HepG2 (cell line): Measurements from ENCODE around the gene SNAI3. TPM values are rescaled to one million over a fixed set of nuclear protein-coding genes. Genes with fewer than 3 reads are reported as not detected.
A peak's percentile ranks its signal among the peaks of the same experiment; 100 is the strongest.

Experiments used
- ETS1 ChIP-seq: sonication (generic); formaldehyde crosslinking; IDR thresholded peaks from 2 replicates; pipeline ENCODE4 v1.4.0; 2020; ENCODE audit warnings: missing genetic modification reagents
- FOXC1 ChIP-seq: sonication (generic); formaldehyde crosslinking; IDR thresholded peaks from 2 replicates; pipeline ENCODE4 v1.8.0; 2022; ENCODE audit warnings: mild to moderate bottlenecking, missing genetic modification reagents, borderline replicate concordance
- HCFC1 ChIP-seq: fragments of 150-350 bp; IDR thresholded peaks from 2 replicates; pipeline ENCODE4 v1.6.1; 2014; ENCODE audit warnings: low read depth, low read length
- MTF1 ChIP-seq: sonication (generic); formaldehyde crosslinking; IDR thresholded peaks from 2 replicates; pipeline ENCODE4 v1.5.0; 2020; ENCODE audit warnings: missing genetic modification reagents
- PRDM15 ChIP-seq: sonication (generic); formaldehyde crosslinking; IDR thresholded peaks from 2 replicates; pipeline ENCODE4 v1.4.0; 2020; ENCODE audit warnings: missing genetic modification reagents
- RBAK ChIP-seq: sonication (generic); formaldehyde crosslinking; IDR thresholded peaks from 2 replicates; pipeline ENCODE4 v1.5.1; 2020; ENCODE audit warnings: mild to moderate bottlenecking, missing genetic modification reagents
- REPIN1 ChIP-seq: sonication (generic); formaldehyde crosslinking; IDR thresholded peaks from 2 replicates; pipeline ENCODE4 v1.8.0; 2022; ENCODE audit warnings: missing genetic modification reagents, low read depth, mild to moderate bottlenecking, borderline replicate concordance
- SALL1 ChIP-seq: sonication (generic); formaldehyde crosslinking; IDR thresholded peaks from 2 replicates; pipeline ENCODE4 v1.8.0; 2022; ENCODE audit warnings: mild to moderate bottlenecking, missing genetic modification reagents
- SKI ChIP-seq: fragments of 450-650 bp; IDR thresholded peaks from one replicate; pipeline ENCODE4 v1.6.1; 2018; ENCODE audit warnings: mild to moderate bottlenecking; ENCODE audit not compliant: partially characterized antibody
- SNRNP70 ChIP-seq: fragments of 200-400 bp; formaldehyde crosslinking; IDR thresholded peaks from 2 replicates; pipeline ENCODE4 v1.6.1; 2017; ENCODE audit warnings: mild to moderate bottlenecking, low read depth, low read length, moderate library complexity
- SPEN ChIP-seq: sonication (generic); formaldehyde crosslinking; IDR thresholded peaks from 2 replicates; pipeline ENCODE4 v1.5.1; 2020; ENCODE audit warnings: low read depth, mild to moderate bottlenecking, missing genetic modification reagents
- YEATS4 ChIP-seq: sonication (generic); formaldehyde crosslinking; IDR thresholded peaks from 2 replicates; pipeline ENCODE4 v1.4.0; 2020; ENCODE audit warnings: missing genetic modification reagents, borderline replicate concordance
- ZBTB33 ChIP-seq: sonication (generic); formaldehyde crosslinking; IDR thresholded peaks from 2 replicates; pipeline ENCODE4 v1.4.0; 2020; ENCODE audit warnings: missing genetic modification reagents
- ZFP36 ChIP-seq: fragments of 150-350 bp; IDR thresholded peaks from 2 replicates; pipeline ENCODE4 v1.6.1; 2018; ENCODE audit warnings: borderline replicate concordance, low read length, low read depth; ENCODE audit not compliant: partially characterized antibody
- ZNF160 ChIP-seq: sonication (generic); formaldehyde crosslinking; IDR thresholded peaks from 2 replicates; pipeline ENCODE4 v1.8.0; 2022; ENCODE audit warnings: mild to moderate bottlenecking, inconsistent platforms, missing genetic modification reagents
- ZNF263 ChIP-seq: sonication (generic); formaldehyde crosslinking; IDR thresholded peaks from 2 replicates; pipeline ENCODE4 v1.4.0; 2020; ENCODE audit warnings: missing genetic modification reagents
- ZNF562 ChIP-seq: sonication (generic); formaldehyde crosslinking; IDR thresholded peaks from 2 replicates; pipeline ENCODE4 v1.8.0; 2022; ENCODE audit warnings: missing genetic modification reagents, borderline replicate concordance
- ZNF7 ChIP-seq: IDR thresholded peaks from 2 replicates; pipeline ENCODE4 v1.6.1; 2016; ENCODE audit warnings: missing biosample characterization, missing genetic modification reagents
- ZSCAN21 ChIP-seq: sonication (generic); formaldehyde crosslinking; IDR thresholded peaks from 2 replicates; pipeline ENCODE4 v1.8.0; 2022; ENCODE audit warnings: mild to moderate bottlenecking, missing genetic modification reagents, moderate library complexity, borderline replicate concordance
- ZZZ3 ChIP-seq: sonication (generic); formaldehyde crosslinking; IDR thresholded peaks from 2 replicates; pipeline ENCODE4 v1.4.0; 2020; ENCODE audit warnings: missing genetic modification reagents, mild to moderate bottlenecking, borderline replicate concordance
- polyA plus RNA-seq, 8 experiments: library from polyadenylated mRNA; depleted of rRNA in 3 of 8; stranded (reverse) in 7 of 8; unstranded in 1 of 8; fragments of >200 nt; fragmentation: Illumina TruSeq in 4 of 8; extraction: Trizol in 4 of 8; gene quantifications; 2 replicates each; pipeline versions ENCODE4 v1.2.1 to v1.2.3, GENCODE V29; 2011 to 2016; ENCODE audit warnings: low read depth in 4 of 8, missing spikeins in 1 of 8, mixed read lengths in 1 of 8; ENCODE audit not compliant: insufficient read depth in 1 of 8
- total RNA-seq, 5 experiments: library from RNA; depleted of rRNA; stranded (reverse); fragments of >200 nt; fragmentation: Illumina TruSeq; extraction: Trizol; gene quantifications; 2 replicates each; pipeline ENCODE4 v1.2.3, GENCODE V29; 2016; ENCODE audit warnings: low read depth in 1 of 5
- TF ChIP-seq, protein P1 (sequence below): IDR thresholded peaks from 2 replicates; pipeline ENCODE4 v1.6.1; 2012; ENCODE audit warnings: low read depth, low read length, improper control_type of control experiment
- TF ChIP-seq, protein P2 (sequence below): sonication (generic); formaldehyde crosslinking; IDR thresholded peaks from 2 replicates; pipeline ENCODE4 v1.8.0; 2022; ENCODE audit warnings: low read depth, missing genetic modification reagents

Gene SNAI3
- total and polyA plus RNA-seq, 2 of the 13 experiments (the other 11 are each of a cell fraction or from before 2014, with no cell fraction given): 0.09 to 0.18 TPM

GRCh38 chr16:88687254-88687576 is 908 bp upstream of the SNAI3 start (continued):
- no peak for TF ChIP-seq ZSCAN21
- no peak for TF ChIP-seq SKI
- TF ChIP-seq ZZZ3 (CRISPR knock-in tag): no peak
- TF ChIP-seq ZNF7 (CRISPR knock-in tag): no peak
- TF ChIP-seq ETS1 (CRISPR knock-in tag): no peak
- no peak for TF ChIP-seq ZBTB33 (CRISPR knock-in tag)
- TF ChIP-seq ZNF160: no peak
- TF ChIP-seq YEATS4 (CRISPR knock-in tag): no peak
- TF ChIP-seq FOXC1 (CRISPR knock-in tag): no peak
- TF ChIP-seq MTF1: no peak
- no peak for TF ChIP-seq HCFC1
- no peak for TF ChIP-seq SNRNP70
- no peak for TF ChIP-seq SALL1 (CRISPR knock-in tag)
- TF ChIP-seq ZNF562 (CRISPR knock-in tag): no peak
- no peak for TF ChIP-seq RBAK (CRISPR knock-in tag)
- no peak for TF ChIP-seq ZFP36
- no peak for TF ChIP-seq PRDM15 (CRISPR knock-in tag)
- peak; percentile 64; the same call in 1 of the 2 replicates for TF ChIP-seq ZNF263 (CRISPR knock-in tag)
- no peak for TF ChIP-seq REPIN1 (CRISPR knock-in tag)
- TF ChIP-seq, protein P1, sequence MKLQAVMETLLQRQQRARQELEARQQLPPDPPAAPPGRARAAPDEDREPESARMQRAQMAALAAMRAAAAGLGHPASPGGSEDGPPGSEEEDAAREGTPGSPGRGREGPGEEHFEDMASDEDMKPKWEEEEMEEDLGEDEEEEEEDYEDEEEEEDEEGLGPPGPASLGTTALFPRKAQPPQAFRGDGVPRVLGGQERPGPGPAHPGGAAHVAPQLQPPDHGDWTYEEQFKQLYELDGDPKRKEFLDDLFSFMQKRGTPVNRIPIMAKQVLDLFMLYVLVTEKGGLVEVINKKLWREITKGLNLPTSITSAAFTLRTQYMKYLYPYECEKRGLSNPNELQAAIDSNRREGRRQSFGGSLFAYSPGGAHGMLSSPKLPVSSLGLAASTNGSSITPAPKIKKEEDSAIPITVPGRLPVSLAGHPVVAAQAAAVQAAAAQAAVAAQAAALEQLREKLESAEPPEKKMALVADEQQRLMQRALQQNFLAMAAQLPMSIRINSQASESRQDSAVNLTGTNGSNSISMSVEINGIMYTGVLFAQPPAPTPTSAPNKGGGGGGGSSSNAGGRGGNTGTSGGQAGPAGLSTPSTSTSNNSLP: no peak
- peak; percentile 36; the same call in 1 of the 2 replicates for TF ChIP-seq SPEN (CRISPR knock-in tag)
- TF ChIP-seq, protein P2, sequence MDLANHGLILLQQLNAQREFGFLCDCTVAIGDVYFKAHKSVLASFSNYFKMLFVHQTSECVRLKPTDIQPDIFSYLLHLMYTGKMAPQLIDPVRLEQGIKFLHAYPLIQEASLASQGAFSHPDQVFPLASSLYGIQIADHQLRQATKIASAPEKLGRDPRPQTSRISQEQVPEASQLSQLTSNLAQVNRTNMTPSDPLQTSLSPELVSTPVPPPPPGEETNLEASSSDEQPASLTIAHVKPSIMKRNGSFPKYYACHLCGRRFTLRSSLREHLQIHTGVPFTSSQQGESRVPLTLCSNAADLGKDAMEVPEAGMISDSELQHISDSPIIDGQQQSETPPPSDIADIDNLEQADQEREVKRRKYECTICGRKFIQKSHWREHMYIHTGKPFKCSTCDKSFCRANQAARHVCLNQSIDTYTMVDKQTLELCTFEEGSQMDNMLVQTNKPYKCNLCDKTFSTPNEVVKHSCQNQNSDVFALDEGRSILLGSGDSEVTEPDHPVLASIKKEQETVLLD (CRISPR knock-in tag): no peak
